Measurements from ENCODE around the gene MEPE. TPM values are rescaled to one million over a fixed set of nuclear protein-coding genes. Genes with fewer than 3 reads are reported as not detected.

Gene MEPE
- total RNA-seq, 2 experiments from 2014 or later = not detected

GRCh38 chr4:87824352-87824751 is 8.4 kb upstream of the MEPE start:
- ATAC-seq (ENCODE audit: low read depth) (no peak), DNase-seq (no peak)
- H3K36me3 Mint-ChIP-seq = no peaks in the 10 kb centered on the region
- H3K27ac Mint-ChIP-seq = no peak overlapping the region
- H3K27me3 Mint-ChIP-seq = peaks cover 18% of the 10 kb centered on the region
- H3K9me3 Mint-ChIP-seq = no peaks in the 10 kb centered on the region
- H3K4me3 Mint-ChIP-seq = no peak overlapping the region
- POLR2A ChIA-PET = no interaction called here
- H3K4me1 Mint-ChIP-seq = no peaks in the 10 kb centered on the region

DNA sequence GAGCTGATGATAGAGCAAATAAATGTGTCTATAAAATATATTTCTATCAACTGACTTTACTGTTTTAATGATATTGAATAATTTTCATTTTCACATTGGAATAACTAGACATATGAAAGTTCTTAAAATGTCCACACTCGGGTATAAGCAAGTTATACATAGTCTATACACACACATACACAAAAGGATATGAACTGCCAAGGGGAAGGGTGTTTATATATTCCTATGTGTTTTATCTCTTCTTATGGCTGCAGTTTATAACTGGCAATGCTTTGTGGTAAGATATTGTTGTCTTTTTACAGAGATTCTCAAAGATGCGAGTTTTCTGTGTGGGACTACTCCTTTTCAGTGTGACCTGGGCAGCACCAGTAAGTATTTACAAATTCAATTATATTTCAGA is 1.6 kb downstream of the MEPE start:
- Mint-ChIP-seq H3K9me3 (no peaks in the 10 kb centered on the region), H3K4me1 (no peaks in the 10 kb centered on the region), H3K27ac (no peak overlapping the region), H3K4me3 (no peak overlapping the region), H3K27me3 (peaks cover 13% of the 10 kb centered on the region), H3K36me3 (no peaks in the 10 kb centered on the region)
- POLR2A ChIA-PET = no interaction called here
- ATAC-seq (ENCODE audit: low read depth) (no peak), DNase-seq (no peak)

- peaks cover 11% of the 10 kb centered on the region for H3K27me3 Mint-ChIP-seq
- POLR2A ChIA-PET = no interaction called here
- H3K27ac Mint-ChIP-seq = no peak overlapping the region
- DNase-seq (no peak), ATAC-seq (ENCODE audit: low read depth) (no peak)
- no peak overlapping the region for H3K4me3 Mint-ChIP-seq
- no peaks in the 10 kb centered on the region for H3K9me3 Mint-ChIP-seq
- no peaks in the 10 kb centered on the region for H3K36me3 Mint-ChIP-seq
- no peaks in the 10 kb centered on the region for H3K4me1 Mint-ChIP-seq
These were observed 2.4 kb downstream of the MEPE start for GRCh38 chr4:87835197-87835596.

- no peaks in the 10 kb centered on the region for H3K4me1 Mint-ChIP-seq
- peaks cover 15% of the 10 kb centered on the region for H3K27me3 Mint-ChIP-seq
- H3K4me3 Mint-ChIP-seq = no peak overlapping the region
- no peak for ATAC-seq (ENCODE audit: low read depth)
- no peaks in the 10 kb centered on the region for H3K36me3 Mint-ChIP-seq
- H3K27ac Mint-ChIP-seq = no peak overlapping the region
- no peaks in the 10 kb centered on the region for H3K9me3 Mint-ChIP-seq
- POLR2A ChIA-PET = no interaction called here
- DNase-seq = no peak
These were observed 3.0 kb downstream of the MEPE start for GRCh38 chr4:87835743-87836142.

DNA sequence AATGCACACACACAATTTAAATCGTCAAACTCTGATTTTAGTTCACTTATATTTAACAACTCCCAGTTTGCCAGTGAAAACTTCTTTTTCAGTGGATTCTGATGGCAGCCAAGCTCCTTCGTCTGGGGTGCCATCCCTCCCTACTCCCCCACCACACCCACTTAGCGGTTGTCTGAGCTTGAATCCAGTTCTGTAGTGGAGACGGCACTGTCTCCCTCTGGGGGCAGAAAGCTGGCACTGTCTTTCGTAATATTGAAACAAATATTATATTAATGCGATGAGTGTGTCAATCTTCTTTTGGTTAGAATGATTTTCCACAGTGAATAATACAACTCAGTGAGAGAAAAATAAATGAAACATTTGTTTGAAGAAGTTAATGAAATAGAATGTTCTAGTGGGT is 5.4 kb downstream of the MEPE start:
- H3K36me3 Mint-ChIP-seq = no peaks in the 10 kb centered on the region
- DNase-seq = no peak
- H3K9me3 Mint-ChIP-seq = no peaks in the 10 kb centered on the region
- peaks cover 19% of the 10 kb centered on the region for H3K27me3 Mint-ChIP-seq
- no peak overlapping the region for H3K4me3 Mint-ChIP-seq
- H3K4me1 Mint-ChIP-seq = no peaks in the 10 kb centered on the region
- no peak overlapping the region for H3K27ac Mint-ChIP-seq
- ATAC-seq (ENCODE audit: low read depth) = no peak
- POLR2A ChIA-PET = no interaction called here

DNA sequence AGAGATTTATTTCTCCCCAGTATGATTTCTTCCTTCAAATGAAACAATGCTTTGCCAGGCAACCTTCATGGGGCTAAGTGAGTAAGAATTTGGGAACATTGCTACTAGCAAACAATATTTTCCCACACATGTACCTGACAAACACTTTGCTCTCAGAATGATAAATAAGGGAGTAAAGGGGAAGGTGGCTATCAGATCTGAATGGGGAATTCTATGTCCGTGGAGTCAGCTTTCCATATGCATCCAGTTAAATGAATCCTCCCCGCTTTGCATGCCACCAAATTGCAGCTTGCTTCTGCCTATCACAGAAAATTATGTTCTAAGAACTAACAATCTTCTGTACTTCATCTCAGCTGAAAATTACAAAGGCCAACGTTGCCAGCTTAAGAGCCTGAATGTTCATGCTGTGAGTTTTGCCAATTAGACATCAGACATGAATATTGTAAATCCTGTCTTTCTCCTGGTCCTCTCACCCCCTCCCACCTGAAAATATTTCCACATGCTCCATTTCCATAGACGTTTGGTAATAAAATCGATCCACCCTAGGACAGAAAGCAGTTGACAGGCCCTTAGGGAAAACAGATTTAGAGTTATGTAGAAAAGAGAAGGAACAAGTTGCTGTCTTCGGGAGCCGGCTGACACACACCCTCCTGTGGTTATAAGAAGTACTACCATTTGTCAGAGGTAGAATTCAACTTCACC is 6.3 kb downstream of the MEPE start:
- Mint-ChIP-seq H3K9me3 (no peaks in the 10 kb centered on the region), H3K27me3 (peaks cover 21% of the 10 kb centered on the region), H3K4me3 (no peak overlapping the region), H3K4me1 (no peaks in the 10 kb centered on the region), H3K27ac (no peak overlapping the region), H3K36me3 (no peaks in the 10 kb centered on the region)
- POLR2A ChIA-PET = no interaction called here
- DNase-seq (no peak), ATAC-seq (ENCODE audit: low read depth) (no peak)

DNA sequence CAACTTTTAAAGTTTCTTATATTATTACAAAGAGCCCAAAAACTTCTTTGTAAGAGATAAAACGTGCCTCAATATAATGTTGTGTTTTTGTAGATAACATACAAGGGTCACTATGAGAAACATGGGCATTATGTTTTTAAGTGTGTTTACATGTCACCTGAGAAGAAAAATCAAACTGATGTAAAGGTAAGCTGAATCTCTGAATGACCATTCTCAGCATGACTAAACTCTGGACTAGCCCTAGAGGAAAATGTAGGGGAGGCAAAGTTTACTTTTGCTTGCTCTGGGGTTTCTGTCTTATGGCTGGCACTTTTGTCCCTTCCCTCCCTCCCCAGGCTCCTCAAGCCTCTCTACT is 6.8 kb downstream of the MEPE start:
- Mint-ChIP-seq H3K4me3 (no peak overlapping the region), H3K9me3 (no peaks in the 10 kb centered on the region), H3K27me3 (peaks cover 23% of the 10 kb centered on the region), H3K27ac (no peak overlapping the region), H3K36me3 (no peaks in the 10 kb centered on the region), H3K4me1 (no peaks in the 10 kb centered on the region)
- ATAC-seq (ENCODE audit: low read depth) (no peak), DNase-seq (no peak)
- POLR2A ChIA-PET = no interaction called here

- H3K27ac Mint-ChIP-seq = no peak overlapping the region
- POLR2A ChIA-PET = no interaction called here
- no peaks in the 10 kb centered on the region for H3K4me1 Mint-ChIP-seq
- H3K36me3 Mint-ChIP-seq = no peaks in the 10 kb centered on the region
- ATAC-seq (ENCODE audit: low read depth) = no peak
- H3K27me3 Mint-ChIP-seq = peaks cover 23% of the 10 kb centered on the region
- DNase-seq = no peak
- no peaks in the 10 kb centered on the region for H3K9me3 Mint-ChIP-seq
- no peak overlapping the region for H3K4me3 Mint-ChIP-seq
These were observed 7.4 kb downstream of the MEPE start for GRCh38 chr4:87840149-87840548.

GRCh38 chr4:87843936-87844335 is 11.2 kb downstream of the MEPE start:
- peaks cover 44% of the 10 kb centered on the region for H3K27me3 Mint-ChIP-seq

DNA sequence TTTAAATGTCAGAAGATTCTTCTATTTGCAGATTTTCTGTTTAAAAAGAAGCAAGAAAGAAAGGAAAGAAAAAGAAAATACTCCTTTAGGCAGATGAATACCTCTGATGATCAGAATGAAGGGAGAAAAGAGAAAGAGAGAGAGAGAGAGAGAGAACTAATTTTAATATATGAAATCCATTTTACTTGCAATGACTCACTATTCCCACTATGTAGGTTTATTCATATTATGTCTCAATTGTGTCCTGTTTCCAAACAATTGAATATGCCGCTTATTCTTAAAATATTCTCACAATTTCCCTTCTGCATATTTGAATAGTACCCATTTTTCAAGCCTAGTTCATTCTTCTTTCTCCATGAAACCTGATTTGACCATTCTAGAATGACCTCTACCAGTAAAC is 11.7 kb downstream of the MEPE start:
- H3K36me3 Mint-ChIP-seq = no peaks in the 10 kb centered on the region
- no peak overlapping the region for H3K4me3 Mint-ChIP-seq
- no peaks in the 10 kb centered on the region for H3K9me3 Mint-ChIP-seq
- peaks cover 43% of the 10 kb centered on the region for H3K27me3 Mint-ChIP-seq
- H3K27ac Mint-ChIP-seq = no peak overlapping the region
- POLR2A ChIA-PET = no interaction called here
- ATAC-seq (ENCODE audit: low read depth) (no peak), DNase-seq (no peak)
- H3K4me1 Mint-ChIP-seq = peaks cover 6% of the 10 kb centered on the region

More at GRCh38 chr4:87843936-87844335, 11.2 kb downstream of the MEPE start:
- Mint-ChIP-seq H3K4me1 (peaks cover 2% of the 10 kb centered on the region), H3K36me3 (no peaks in the 10 kb centered on the region), H3K4me3 (no peak overlapping the region), H3K27ac (no peak overlapping the region), H3K9me3 (no peaks in the 10 kb centered on the region)
- ATAC-seq (ENCODE audit: low read depth) (no peak), DNase-seq (no peak)
- POLR2A ChIA-PET = no interaction called here

DNA sequence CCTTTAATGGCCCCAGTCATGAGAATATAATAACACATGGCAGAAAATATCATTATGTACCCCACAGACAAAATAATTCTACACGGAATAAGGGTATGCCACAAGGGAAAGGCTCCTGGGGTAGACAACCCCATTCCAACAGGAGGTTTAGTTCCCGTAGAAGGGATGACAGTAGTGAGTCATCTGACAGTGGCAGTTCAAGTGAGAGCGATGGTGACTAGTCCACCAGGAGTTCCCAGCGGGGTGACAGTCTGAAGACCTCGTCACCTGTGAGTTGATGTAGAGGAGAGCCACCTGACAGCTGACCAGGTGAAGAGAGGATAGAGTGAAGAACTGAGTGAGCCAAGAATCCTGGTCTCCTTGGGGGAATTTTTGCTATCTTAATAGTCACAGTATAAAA is 13.5 kb downstream of the MEPE start:
- Mint-ChIP-seq H3K4me1 (peaks cover 12% of the 10 kb centered on the region), H3K36me3 (no peaks in the 10 kb centered on the region), H3K9me3 (no peaks in the 10 kb centered on the region), H3K27me3 (peaks cover 39% of the 10 kb centered on the region), H3K4me3 (no peak overlapping the region), H3K27ac (no peak overlapping the region)
- ATAC-seq (ENCODE audit: low read depth) (no peak), DNase-seq (no peak)
- POLR2A ChIA-PET = no interaction called here

DNA sequence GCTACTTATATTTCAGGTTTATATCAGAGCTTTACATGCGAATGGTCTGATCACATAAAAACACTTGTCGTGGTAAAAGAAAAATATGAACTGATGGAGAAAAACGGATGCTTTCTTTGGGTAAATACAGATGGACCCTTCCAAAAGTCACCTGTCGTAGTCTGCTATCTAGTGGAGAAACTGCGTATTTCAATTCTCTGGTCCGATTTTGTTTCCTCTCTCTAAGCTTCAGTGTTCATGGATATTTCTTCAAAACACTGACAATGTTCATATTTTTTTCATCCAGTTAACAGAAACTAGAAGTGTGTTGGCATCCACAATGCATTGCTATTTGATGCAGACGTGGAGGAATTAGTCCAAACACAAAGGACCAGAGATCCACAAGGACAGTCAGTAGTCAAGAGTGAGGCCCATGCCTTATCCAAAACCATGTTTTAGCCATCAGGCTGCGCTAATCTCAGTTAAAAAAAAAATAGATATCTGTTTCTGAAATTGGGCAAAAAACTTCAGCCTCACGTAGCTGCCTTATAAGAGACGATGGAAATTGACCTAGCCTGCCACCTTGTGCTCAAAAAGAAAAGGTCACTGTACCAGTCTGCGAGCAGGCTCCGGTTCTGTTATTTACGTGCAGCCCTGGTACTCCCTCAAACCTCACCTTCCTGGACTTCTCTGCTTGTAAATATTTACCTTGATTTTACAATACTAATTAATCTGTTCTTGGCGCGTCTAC is 16.0 kb downstream of the MEPE start:
- DNase-seq (no peak), ATAC-seq (ENCODE audit: low read depth) (peak; percentile 95)
- Mint-ChIP-seq H3K36me3 (no peaks in the 10 kb centered on the region), H3K9me3 (no peaks in the 10 kb centered on the region), H3K27me3 (peaks cover 31% of the 10 kb centered on the region), H3K4me1 (peaks cover 12% of the 10 kb centered on the region), H3K27ac (no peak overlapping the region), H3K4me3 (peak overlapping the region; percentile 48)
- POLR2A ChIA-PET = no interaction called here

GRCh38 chr4:87849612-87850011 is 16.8 kb downstream of the MEPE start:
- POLR2A ChIA-PET = no interaction called here
- H3K9me3 Mint-ChIP-seq = no peaks in the 10 kb centered on the region
- peaks cover 28% of the 10 kb centered on the region for H3K27me3 Mint-ChIP-seq
- H3K36me3 Mint-ChIP-seq = no peaks in the 10 kb centered on the region
- H3K4me1 Mint-ChIP-seq = peaks cover 12% of the 10 kb centered on the region
- DNase-seq (no peak), ATAC-seq (ENCODE audit: low read depth) (peak; percentile 30)
- no peak overlapping the region for H3K27ac Mint-ChIP-seq
- H3K4me3 Mint-ChIP-seq = no peak overlapping the region

DNA sequence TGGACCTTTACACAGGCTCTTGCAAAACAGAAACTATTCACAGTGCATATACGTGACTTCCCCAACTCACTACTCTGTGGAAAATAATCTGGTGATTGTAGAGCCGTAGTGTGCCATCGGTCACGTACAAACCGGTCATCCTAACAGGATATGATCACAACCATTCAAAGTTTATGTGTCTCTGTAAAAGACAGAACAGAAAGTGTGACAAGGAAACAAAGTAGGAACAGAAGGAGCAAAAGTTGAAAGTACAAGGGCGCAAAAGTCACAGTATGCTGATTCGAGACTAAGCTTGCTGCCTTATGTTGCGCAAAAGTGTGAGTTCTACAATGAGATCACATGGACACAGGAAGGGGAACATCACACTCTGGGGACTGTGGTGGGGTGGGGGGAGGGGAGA is 18.6 kb downstream of the MEPE start:
- Mint-ChIP-seq H3K9me3 (no peaks in the 10 kb centered on the region), H3K4me1 (peaks cover 13% of the 10 kb centered on the region), H3K27me3 (peaks cover 23% of the 10 kb centered on the region), H3K4me3 (no peak overlapping the region), H3K27ac (no peak overlapping the region), H3K36me3 (no peaks in the 10 kb centered on the region)
- no peak for ATAC-seq (ENCODE audit: low read depth)
- POLR2A ChIA-PET = no interaction called here
- DNase-seq = no peak

All from activated naive CD8-positive, alpha-beta T cell treated with anti-CD3 and anti-CD28 coated beads, Interleukin-2, amount 10 ng/mL, durations not matched to agents 7 days and 5 days (primary cell).